GM21786 (cell line): ENCODE data around the gene CST11.
A peak's percentile ranks its signal among the peaks of the same experiment; 100 is the strongest.
"Not testable (repeated sequence)": the region's sequence is repeated elsewhere in the genome, so short reads cannot be mapped to it uniquely, and the experiment has no call there.

ENCODE experiments used
- ATAC-seq: cut with Tn5 transposase; IDR thresholded peaks from one replicate; pipeline ENCODE4 v1.9.1; 2021; ENCODE audit not compliant: unreplicated experiment

The CST11 gene, protein sequence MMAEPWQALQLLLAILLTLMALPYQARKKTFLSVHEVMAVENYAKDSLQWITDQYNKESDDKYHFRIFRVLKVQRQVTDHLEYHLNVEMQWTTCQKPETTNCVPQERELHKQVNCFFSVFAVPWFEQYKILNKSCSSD

DNA sequence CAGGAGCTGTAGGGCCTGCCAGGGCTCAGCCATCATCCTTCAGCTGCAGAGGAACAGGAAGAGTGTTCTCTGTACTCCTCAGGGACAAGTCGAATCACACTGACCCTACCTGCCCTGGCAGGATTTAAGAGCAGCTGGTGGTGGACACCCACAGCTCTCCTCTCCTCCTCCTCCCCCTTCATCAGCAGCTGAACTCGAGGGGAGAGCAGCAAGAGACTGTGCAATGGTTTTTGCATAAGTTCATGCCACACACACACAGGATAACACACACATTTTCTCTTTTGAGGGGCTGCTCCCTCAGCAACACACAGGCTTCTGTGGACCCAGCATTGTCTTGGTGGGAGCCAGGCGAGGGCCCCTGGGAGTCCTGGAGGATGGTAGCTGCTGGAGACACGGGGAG, at the start of gene CST11:
TSS of gene CST11 (minus strand) at position 101 of the 400 bp plus-strand sequence. CDS start at position 36, 65 bp downstream.
- no peak for ATAC-seq

DNA sequence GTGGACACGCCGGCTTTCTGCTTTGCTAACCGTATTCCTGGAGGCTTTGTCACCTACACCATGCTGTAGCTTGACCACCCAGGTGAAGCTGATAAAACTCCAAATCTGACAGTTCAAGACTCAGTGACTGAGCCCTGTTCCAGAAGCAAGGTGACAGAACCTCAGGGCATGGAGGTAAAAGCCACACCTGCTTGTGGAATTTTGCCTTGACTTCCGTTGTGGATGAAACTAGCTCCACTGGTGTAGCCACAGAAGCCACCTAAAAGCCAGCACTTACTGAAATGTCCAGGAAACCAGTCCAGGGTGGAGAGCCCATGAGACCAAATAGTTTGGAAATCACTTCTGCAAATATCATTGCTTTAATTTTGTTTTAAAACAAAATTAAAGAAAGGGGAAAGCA, 49.2 kb upstream of the CST11 start:
- no peak for ATAC-seq

DNA sequence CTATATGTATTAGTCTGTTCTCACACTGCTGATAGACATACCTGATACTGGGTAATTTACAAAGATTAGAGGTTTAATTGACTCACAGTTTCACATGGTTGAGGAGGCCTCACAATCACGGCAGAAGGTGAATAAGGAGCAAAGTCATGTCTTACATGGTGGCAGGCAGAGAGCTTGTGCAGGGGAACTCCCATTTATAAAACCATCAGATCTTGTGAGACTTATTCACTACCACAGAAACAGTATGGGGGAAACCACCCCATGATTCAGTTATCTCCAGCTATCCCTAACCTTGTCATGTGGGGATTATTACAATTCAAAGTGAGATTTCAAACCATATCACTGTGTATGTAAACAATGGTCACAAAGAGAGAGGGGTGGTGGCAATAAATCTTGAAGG, 44.9 kb upstream of the CST11 start:
- ATAC-seq: no peak

DNA sequence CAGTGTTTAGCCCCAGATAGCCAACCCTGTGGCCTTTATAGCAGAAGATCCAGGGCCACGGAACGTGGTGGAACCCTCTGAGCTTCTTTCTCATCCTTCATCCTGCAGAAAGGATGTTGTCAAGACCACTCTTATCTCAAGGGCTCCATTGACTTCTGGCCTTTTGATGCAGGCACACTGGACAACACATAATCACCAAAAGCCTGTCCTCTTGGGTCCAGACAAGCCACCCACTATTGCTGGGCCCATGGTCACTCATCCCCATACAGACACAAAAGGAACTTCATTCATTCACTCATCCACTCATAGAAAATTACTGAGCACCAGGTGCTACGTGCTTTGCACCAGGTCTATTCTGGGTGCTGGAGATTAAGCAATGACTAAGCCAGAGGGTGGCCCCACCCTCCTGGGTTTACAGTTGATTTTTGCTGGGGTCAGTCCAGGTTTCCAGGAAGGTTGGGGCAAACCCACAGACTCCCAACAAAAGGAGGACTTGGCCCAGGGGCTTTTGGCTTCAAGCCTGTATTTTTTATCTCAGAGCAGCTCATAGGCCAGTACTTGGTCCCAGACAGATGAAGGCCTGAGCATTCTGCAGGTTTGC, 40.6 kb upstream of the CST11 start:
- no peak for ATAC-seq

DNA sequence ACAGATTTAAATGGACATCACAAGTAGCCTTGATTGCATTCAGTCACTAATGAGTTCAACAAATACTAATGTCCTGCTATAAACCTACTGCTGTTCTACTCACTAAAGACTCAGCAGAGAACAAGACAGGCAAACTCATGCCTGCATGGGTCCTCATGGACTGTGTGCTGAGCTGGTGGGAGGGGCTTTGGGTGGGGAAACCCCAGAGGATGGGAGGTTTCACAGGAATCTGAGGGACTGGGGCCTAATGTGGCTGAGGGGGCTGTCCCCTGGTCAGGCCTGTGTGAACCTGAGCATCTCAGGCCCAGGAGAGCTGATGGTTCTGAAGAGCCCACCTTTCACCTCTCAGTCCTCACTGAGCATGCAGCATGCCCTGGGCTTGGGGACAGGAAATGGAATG, 39.6 kb upstream of the CST11 start:
- ATAC-seq: no peak

DNA sequence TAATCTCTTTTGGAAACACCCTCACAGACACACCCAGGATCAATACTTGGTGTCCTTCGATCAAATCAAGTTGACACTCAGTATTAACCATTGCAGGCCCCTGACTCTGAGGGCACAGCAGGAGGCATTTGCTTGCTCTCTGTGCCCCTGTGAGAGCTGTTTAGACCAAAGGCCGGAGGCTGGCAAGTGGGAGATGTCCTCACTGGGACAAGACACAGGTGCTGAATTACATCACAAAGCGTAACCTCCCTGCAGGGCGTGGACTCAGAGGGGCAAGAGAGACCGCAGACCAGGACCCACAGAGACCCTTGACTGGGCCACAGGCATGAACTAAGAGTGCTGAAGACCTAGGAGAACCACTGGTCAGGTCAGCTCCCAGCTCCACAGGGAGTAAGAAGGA, 38.1 kb upstream of the CST11 start, which contains the start of gene CST8:
TSS of gene CST8 (plus strand) at position 301 of the 400 bp plus-strand sequence. CDS start 551 bp downstream, outside the sequence.
- no peak for ATAC-seq

DNA sequence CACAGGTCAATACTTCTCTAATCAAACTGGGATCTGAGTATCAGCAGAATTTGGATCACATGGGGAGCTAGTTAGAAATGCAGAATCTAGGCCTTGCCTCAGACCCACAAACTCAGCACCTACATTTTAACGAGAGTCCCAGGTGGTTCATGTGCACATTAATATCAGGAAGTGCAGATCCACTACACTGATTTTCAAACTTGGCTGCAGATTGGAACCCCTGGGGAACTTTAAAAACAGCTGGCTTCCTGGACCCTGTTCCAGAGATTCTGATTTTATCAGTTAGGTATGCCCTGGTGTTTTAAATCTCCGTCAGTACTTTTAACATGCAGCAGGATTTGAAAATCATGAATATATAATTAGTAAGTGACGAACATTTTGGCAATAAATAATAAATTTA, 36.3 kb upstream of the CST11 start:
- ATAC-seq: no peak

DNA sequence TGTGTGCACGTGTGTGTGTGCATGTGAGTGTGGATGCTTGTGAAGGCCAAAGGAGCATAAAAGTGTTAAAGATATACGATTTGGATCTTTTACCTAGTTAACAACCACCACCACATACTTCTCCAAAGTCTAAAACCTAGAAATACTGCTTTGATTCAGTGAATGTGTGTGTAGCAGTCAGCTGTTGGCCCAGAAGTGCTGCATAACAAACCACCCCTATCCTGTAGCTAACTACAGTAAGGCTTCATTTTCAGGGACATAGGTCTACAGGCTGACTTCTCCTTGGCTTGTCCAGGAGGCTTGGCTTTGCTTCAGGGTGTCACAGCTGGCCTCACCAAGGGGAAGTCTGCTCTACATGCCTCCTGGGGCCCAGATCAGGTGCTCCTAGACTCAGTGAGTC, 35.8 kb upstream of the CST11 start:
- no peak for ATAC-seq

DNA sequence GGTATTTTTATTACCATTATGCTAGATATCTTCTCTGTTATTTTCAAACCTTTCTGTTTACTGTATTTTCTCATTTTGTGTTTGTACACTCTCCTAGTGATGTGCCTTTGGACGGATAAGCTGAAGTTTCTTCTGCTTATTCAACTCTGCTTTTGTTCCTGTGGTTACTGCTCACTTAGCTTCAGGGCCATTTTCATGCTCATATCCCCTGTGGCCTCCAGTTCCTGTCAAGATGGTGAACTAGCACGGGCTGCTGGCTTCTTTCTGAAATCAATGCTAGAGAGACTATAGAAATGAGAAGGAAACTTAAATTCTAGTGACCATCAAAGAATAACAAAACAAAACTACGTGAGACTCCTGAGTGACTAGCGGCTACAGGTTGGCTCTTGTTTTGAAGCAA, 31.4 kb upstream of the CST11 start:
- ATAC-seq: peak; percentile 38

DNA sequence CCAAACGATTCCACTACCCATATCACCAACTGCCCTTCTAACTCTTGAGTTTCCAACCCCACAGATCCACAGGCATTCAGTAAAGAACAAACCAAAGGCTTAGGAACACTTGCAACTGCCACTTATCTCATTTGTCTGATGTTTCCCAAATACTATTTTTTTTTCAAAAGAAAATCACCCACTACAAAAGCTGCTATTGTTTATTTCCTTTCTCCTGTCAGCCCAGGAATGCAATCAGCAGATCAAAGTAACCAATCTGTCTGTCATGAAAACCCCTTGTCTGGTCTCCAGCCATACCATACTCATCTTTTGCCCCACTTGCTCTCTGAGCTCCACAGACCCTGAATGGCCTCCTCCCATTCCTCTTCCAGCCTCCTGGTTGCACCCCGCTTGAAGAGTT, 29.5 kb upstream of the CST11 start:
- ATAC-seq: no peak

DNA sequence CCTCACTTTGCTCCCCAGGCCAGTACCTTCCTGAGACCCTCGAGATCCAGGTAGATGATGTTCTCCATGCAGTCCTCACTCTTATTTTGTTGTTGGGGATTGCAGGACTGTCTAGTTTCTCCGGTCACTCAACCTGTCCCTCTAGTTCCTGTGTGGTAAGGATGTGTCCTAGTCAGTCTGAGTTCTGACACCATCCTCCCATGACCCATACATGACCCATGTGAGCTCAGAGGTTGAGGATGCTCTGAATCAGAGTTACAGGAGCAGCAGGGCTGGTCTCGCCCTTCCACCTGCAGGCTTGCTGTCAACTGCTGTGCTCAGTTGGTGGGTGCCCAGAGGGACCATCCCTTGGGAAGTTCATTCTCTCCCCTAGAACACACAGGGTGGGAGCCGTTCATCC, 26.4 kb upstream of the CST11 start:
- no peak for ATAC-seq

DNA sequence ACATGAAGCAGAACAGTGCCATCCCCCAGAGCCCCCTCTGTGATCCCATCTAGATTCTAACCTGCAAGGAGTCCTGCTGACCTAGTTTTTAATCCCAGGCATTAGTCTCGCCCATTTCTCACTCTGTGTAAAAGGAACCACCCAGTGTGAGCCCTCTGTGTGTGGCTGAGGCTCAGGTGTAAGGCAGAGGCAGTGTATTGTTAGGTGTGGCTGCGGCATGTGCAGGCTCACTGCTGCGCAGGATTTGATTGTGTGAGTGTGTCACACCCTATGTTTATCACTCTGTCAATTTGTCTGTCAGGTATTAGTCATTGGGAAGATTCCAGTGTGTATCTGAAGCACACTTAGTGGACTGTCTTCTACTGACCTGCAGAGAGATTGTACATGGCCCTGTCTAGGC, 24.5 kb upstream of the CST11 start:
- no peak for ATAC-seq

DNA sequence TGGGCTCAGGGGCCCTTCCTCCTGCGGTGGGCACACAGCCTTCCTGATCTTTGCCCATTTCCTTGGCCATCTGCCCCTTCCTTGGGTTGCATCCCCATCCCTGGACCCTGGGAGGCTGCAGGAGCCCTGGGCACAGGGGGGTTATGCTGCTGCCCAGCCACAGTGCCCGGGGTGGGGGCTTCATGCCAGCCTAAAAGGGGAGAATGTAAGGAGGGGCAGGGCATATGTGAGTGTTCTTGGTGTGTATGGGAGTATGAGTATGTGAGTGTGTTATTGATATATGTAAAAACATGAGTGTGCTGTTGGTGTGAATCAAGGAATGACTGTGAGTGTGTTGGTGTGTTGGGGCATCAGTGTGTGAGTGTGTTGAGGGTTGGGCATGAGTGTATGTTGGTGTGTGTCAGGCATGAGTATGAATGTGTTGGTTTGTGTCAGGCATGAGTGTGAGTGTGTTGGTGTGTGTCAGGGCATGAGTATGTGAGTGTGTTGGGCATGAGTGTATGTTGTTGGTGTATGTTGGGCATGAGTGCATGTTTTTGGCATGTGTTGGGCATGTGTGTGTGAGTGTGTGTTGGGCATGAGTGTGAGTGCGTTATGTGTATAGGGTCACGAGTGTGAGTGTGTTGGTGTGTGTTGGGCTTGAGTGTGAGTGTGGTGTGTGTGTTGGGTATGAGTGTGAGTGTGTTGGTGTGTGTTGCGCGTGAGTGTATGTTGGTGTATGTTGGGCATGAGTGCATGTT, 23.5 kb upstream of the CST11 start:
- ATAC-seq: no peak

DNA sequence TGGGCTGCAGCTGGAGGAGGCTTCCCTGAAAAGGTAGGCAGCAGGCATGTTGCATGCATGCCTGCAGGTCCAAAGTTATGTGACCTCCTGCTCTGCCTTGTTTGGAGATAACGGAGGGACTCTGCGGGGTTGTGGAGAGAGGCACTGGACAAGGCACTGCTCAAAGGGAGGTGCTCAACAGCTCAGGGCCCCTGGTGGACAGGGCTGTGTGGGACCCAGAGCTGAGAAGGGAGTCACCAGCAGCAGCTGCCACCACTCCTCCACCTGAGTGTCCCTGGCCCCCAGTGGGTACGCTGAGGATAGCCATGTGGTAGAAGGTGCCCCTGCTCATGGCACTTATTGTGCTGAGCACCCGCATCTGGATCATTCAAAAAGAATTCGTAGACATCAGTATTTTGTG, 22.7 kb upstream of the CST11 start:
- ATAC-seq: no peak

DNA sequence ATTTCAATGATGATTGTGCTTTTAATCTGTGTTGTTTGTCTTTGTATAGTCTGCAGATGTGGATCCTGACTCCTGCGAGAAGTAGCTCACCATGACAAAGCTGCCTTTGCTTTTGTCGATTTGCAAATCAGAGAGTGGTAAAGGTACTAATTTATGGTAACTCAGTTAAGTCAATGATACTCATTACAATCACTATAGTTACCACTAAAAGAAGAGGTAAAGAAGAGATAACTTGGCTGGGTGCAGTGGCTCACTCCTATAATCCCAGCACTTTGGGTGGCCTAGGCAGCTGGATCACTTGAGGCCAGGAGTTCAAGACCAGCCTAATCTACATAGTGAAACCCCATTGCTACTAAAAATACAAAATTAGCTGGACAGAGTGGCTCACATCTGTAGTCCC, 20.6 kb upstream of the CST11 start:
- not testable (repeated sequence) for ATAC-seq

DNA sequence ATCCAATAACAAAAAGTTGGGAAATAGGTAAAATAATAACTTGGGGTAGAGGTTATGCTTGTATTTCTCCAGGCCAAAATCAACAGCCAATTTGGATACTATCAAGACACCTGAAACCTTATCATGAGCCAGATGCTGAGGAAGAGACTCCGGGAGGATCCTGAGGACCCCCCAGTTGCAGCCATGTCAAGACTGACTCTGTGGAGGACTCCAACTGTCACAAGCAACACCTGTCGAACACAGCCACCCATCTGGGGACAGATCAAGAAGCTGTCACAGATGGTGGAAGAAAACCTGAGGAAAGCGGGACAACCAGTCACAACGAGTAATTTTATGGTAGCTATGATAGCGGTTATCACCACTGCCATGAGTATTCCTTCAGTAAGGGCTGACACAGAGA, 19.6 kb upstream of the CST11 start:
- ATAC-seq: not testable (repeated sequence)

DNA sequence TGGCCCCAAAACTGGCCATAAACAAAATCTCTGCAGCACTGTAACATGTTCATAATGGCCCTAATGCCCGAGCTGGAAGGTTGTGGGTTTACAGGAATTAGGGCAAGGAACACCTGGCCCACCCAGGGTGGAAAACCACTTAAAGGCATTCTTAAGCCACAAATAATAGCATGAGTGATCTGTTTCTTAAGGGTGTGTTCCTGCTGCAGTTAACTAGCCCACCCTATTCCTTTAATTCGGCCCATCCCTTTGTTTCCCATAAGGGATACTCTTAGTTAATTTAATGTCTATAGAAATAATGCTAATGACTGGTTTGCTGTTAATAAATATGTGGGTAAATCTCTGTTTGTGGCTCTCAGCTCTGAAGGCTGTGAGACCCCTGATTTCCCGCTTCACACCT, 14.3 kb upstream of the CST11 start:
- not testable (repeated sequence) for ATAC-seq

DNA sequence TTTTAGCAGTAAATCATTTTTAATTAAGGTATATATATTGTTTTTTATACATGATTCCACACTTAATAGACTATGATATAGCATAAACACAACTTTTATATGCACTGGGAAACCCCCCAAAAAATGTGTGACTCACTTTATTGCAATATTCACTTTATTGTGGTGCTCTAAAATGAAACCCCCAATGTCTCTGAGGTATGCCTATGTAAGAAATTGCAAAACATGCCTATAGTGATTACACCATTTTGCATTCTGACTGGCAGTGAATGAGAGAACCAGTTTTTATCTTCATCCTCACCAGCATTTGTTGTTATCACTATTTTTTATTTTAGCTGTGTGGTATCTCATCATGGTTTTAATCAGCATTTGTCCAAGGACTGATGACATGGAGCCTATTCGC, 8.5 kb upstream of the CST11 start:
- no peak for ATAC-seq

DNA sequence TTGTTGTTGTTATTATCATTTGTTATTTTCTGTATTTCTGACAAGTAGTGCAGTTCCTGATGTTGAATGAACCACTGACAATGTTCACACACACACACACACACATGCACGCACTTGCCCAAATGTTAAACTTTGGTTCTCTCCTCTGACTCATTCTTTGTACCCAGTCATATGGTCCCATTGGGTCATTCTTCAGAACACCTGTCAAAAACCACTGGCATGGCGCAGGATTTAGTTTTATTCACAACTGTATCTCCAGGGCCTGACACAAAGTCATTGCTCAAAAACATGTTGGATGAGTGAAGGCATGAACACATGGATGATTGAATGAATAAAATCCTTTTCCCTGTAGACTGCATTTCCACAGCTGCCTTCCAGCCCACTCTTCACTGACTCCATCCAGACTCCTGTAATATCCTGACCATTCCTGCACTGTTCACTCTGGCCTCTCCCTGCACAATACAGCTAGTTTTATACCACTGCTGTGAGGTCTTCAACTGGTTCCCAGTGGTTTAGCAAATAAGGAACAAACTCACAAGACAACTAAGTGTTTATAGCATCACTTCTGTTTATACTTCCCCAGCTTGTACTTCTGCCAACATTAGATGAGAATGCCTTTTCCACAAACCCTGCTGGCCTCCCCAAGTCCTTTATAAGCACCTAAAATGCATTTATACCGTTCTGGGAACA, 6.9 kb upstream of the CST11 start:
- no peak for ATAC-seq

DNA sequence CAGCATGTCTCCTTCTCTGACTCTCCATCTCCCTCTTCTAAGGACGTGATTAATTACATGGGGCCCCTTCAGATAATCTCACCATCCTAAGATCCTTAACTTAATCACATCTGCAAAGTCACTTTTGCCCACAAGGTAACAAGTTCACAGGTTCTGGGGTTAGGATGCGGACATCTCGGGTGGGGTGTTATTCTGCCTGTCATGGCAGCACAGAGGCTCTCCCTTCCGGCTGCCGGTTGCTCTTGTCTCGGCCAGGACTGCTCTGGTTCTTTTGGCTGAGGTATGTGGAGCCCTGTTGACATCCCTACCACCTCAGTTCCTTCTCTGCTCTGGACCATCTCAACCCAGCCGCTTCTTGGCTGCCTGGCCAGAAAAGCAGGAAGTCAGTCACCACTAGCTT, 4.2 kb upstream of the CST11 start:
- no peak for ATAC-seq

DNA sequence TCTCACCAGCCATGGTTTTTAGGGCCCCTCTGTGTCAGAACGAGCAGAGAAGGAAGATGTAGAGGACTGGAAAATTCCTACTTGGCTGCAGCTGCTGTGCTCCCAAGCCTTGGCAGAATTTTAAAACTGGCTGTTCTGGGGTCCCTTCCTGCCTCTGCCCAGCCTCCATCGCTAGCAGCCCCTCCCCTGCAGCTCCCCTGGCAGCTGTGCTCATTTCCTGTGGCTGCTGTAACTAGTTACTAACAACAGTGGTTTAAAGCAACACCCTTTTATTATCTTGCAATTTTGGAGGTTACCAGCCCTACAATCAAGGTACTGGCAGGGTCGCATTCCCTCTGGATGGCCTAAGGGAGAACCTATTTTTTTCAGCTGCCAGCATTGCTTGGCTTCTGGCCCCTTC, 3.7 kb upstream of the CST11 start:
- ATAC-seq: no peak

DNA sequence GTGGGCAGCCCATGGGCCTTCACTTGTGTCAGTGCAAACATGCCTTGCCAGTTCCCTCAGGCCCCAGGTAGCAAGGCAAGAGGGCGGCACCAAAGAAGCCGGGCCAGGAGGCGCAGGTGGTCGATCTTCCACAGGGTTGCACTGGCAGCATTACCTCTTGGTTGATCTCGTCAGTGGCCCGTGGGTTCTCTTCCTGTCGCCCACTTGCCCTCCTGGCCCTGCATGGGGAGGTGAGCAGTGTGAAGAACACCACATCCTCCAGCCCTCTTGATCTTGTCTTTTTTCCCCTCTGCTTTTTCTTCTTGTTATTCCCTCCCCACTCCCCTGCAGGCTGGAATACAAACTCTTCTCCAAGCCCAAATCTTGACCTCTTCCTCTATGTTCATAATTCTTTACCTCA, 3.0 kb upstream of the CST11 start:
- ATAC-seq: no peak
